Astrocyte of the spinal cord (primary cell): Measurements from ENCODE around the gene CALHM1.

Experiments used
- DNase-seq: peaks from one replicate; pipeline ENCODE4 v3.0.0; 2011; ENCODE audit warnings: low read depth, low spot score
- H3K4me3 ChIP-seq: 2 replicates; pipeline ENCODE4 v1.5.1; 2011; ENCODE audit warnings: low read depth, mild to moderate bottlenecking, low read length, moderate library complexity
- in situ Hi-C: cut with HindIII; loops from 2 replicates; pipeline ENCODE4 v1.10.0; 2017; ENCODE audit warnings: low sequenced_read_pairs
- TF ChIP-seq, protein P1 (sequence below): IDR thresholded peaks from 2 replicates; pipeline ENCODE4 v1.5.1; 2012; ENCODE audit warnings: low read depth, mild to moderate bottlenecking, low read length, inconsistent platforms

The CALHM1 gene

GRCh38 chr10:103466734-103467133, 8.0 kb upstream of the CALHM1 start:
- TF ChIP-seq, protein P1, sequence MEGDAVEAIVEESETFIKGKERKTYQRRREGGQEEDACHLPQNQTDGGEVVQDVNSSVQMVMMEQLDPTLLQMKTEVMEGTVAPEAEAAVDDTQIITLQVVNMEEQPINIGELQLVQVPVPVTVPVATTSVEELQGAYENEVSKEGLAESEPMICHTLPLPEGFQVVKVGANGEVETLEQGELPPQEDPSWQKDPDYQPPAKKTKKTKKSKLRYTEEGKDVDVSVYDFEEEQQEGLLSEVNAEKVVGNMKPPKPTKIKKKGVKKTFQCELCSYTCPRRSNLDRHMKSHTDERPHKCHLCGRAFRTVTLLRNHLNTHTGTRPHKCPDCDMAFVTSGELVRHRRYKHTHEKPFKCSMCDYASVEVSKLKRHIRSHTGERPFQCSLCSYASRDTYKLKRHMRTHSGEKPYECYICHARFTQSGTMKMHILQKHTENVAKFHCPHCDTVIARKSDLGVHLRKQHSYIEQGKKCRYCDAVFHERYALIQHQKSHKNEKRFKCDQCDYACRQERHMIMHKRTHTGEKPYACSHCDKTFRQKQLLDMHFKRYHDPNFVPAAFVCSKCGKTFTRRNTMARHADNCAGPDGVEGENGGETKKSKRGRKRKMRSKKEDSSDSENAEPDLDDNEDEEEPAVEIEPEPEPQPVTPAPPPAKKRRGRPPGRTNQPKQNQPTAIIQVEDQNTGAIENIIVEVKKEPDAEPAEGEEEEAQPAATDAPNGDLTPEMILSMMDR: no peak
- no peak for DNase-seq
- H3K4me3 ChIP-seq: no peak overlapping the region
- in situ Hi-C loops: no loop called here

DNA sequence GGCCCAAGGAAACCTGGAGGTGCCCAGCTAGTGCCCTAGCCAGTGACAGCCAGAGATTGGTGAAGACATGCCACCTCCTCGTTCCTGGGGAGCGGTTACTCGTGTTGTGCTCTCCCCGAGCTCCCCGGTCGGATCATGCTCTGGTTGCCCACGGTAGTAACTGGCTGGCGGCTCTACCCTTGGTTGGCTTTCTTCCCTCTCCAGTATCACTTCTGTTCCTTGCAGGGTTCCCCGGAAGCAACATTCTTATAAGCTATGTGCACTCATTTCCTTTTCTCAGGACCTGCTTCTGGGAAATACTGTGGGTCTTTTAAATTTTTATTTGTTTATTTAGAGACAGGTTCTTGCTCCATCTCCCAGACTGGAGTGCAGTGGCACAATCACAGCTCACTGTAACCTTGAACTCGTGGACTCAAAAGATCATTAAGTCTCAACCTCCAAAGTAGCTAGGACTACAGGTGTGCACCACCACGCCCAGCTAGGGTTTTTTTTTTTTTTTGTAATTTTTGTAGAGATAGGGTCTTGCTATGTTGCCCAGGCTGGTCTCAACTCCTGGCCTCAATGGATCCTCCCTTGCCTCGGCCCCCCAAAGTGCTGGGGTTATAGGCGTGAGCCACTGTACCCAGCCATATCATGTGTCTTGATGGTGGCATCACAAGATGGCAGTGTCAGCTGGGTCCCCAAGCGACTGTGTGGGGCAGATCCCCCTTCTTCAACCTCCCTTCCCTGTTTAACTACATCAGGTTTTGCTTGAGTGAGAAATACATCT, 6.9 kb upstream of the CALHM1 start:
- DNase-seq: no peak
- TF ChIP-seq, protein P1: no peak
- H3K4me3 ChIP-seq: no peak overlapping the region
- in situ Hi-C loops: no loop called here

DNA sequence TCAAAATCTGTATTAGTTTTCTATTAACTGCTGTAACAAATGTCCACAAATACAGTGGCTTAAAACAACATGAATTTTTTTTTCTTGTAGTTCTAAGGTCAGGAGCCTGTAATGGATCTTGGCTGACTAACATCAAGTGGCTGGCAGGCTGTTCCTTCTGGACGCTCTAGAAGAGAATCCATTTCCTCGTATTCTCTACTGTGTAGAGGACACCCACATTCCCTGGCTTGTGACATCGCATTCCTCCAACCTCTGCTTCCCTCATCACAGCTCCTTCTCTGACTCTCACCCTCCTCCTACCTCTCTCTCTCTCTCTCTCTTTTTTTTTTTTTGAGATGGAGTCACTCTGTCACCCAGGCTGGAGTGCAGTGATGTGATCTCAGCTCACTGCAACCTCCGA, 4.8 kb upstream of the CALHM1 start:
- no peak overlapping the region for H3K4me3 ChIP-seq
- in situ Hi-C loops: no loop called here
- DNase-seq: no peak
- TF ChIP-seq, protein P1: no peak

- H3K4me3 ChIP-seq: no peak overlapping the region
- in situ Hi-C loops: no loop called here
- TF ChIP-seq, protein P1: no peak
- no peak for DNase-seq
Measured at GRCh38 chr10:103459615-103460014, 915 bp upstream of the CALHM1 start.

DNA sequence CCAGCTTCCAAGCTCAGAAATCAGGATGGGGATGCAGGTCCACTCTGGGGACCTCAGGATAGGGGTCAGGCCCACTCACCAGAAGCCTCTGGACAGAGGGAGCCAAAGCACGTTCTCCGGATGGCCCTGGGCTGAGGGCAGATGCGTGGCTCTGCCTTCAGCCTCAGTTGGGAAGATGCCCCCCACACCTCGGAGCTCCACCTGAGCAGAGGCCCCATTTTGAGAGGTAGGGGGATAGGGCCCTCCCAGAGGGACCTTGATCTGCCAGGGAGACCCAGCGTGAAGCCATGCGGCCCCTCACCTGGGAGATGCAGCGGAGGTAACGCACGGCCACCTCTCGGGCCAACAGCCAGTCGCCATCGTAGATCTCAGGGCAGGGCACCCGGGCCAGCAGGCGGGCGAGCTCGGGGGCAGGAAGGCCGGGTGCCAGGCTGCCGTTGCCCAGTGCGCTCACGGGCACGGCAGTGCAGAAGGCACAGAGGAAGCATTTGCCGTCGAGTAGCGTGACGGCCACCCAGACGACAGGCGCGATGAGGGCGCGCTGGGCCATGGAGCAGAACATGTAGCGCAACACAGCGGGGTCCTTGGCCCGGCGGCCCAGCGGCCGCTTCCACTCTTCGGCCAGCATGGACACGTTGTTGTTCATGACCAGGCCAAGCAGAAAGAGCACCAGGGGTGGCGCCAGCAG, 660 bp downstream of the CALHM1 start:
- TF ChIP-seq, protein P1: no peak
- in situ Hi-C loops: no loop called here
- no peak for DNase-seq
- H3K4me3 ChIP-seq: no peak overlapping the region

GRCh38 chr10:103457176-103457712, 1.5 kb downstream of the CALHM1 start:
- DNase-seq: no peak
- H3K4me3 ChIP-seq: no peak overlapping the region
- in situ Hi-C loops: no loop called here
- TF ChIP-seq, protein P1: no peak
